HFFc6 (cell line): Measurements from ENCODE around the gene TBL1XR1. TPM values are rescaled to one million over a fixed set of nuclear protein-coding genes. Genes with fewer than 3 reads are reported as not detected.

Experiments
- DNase-seq: peaks from one replicate; pipeline ENCODE4 v3.0.0-alpha.2; 2018
- H3K27ac Mint-ChIP-seq: 2 replicates; pipeline ENCODE4 v1.8.0; 2020; ENCODE audit warnings: mild to moderate bottlenecking, mixed read lengths
- H3K27me3 Mint-ChIP-seq: 2 replicates; pipeline ENCODE4 v1.8.0; 2021; ENCODE audit warnings: mild to moderate bottlenecking, moderate library complexity, mixed read lengths; ENCODE audit not compliant: insufficient read depth
- H3K36me3 Mint-ChIP-seq: 2 replicates; pipeline ENCODE4 v1.8.0; 2021; ENCODE audit warnings: low read depth, mixed read lengths
- H3K4me1 Mint-ChIP-seq: 2 replicates; pipeline ENCODE4 v1.8.0; 2020; ENCODE audit warnings: low read depth, mixed read lengths
- H3K4me3 Mint-ChIP-seq: 2 replicates; pipeline ENCODE4 v1.8.0; 2020; ENCODE audit warnings: mild to moderate bottlenecking, moderate library complexity, mixed read lengths
- H3K9me3 Mint-ChIP-seq: 2 replicates; pipeline ENCODE4 v1.8.0; 2020; ENCODE audit warnings: mild to moderate bottlenecking, mixed read lengths
- total RNA-seq, 6 experiments: library from RNA; stranded (reverse); fragmentation: NEBNext Ultra II Directional; extraction: Animal tissue kit (Norgen Biotek cat#: 25700); gene quantifications; 2 replicates in 1 of 6; 3 replicates in 5 of 6; pipeline ENCODE4 v1.2.3, GENCODE V29; 2021
- TF ChIP-seq, protein P1 (sequence below): fragments of 200-600 bp; sonication (generic); IDR thresholded peaks from 2 replicates; pipeline ENCODE4 v1.5.0; 2021; ENCODE audit warnings: antibody characterized with exemption, mild to moderate bottlenecking

The TBL1XR1 gene
- total RNA-seq, 6 experiments from 2014 or later = 89.5 to 131 (median 114) TPM

DNA sequence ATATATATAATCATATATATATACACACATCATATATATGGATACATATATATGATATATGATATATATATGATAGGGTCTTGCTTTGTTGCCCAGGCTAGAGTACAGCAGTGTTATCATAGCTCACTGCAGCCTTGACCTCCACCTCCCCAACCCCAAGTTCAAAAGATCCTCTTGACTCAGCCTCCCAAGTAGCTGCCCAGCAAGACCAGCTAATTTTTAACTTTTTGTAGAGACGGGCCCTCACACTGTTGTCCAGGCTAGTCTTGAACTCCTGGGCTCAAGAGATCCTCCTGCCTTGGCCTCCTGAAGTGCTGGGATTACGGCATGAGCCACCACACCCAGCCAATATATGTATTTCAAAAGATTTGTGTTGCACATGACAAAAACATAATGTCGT, 83.0 kb downstream of the TBL1XR1 start:
- Mint-ChIP-seq H3K9me3 (no peaks in the 10 kb centered on the region), H3K27ac (no peak overlapping the region), H3K4me1 (peaks cover 49% of the 10 kb centered on the region), H3K36me3 (peaks cover 9% of the 10 kb centered on the region; the same call in 1 of the 2 replicates), H3K4me3 (no peak overlapping the region), H3K27me3 (no peaks in the 10 kb centered on the region)
- no peak for DNase-seq
- TF ChIP-seq, protein P1, sequence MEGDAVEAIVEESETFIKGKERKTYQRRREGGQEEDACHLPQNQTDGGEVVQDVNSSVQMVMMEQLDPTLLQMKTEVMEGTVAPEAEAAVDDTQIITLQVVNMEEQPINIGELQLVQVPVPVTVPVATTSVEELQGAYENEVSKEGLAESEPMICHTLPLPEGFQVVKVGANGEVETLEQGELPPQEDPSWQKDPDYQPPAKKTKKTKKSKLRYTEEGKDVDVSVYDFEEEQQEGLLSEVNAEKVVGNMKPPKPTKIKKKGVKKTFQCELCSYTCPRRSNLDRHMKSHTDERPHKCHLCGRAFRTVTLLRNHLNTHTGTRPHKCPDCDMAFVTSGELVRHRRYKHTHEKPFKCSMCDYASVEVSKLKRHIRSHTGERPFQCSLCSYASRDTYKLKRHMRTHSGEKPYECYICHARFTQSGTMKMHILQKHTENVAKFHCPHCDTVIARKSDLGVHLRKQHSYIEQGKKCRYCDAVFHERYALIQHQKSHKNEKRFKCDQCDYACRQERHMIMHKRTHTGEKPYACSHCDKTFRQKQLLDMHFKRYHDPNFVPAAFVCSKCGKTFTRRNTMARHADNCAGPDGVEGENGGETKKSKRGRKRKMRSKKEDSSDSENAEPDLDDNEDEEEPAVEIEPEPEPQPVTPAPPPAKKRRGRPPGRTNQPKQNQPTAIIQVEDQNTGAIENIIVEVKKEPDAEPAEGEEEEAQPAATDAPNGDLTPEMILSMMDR = no peak

GRCh38 chr3:177111541-177111949, 85.7 kb downstream of the TBL1XR1 start:
- Mint-ChIP-seq H3K4me1 (peaks cover 41% of the 10 kb centered on the region), H3K36me3 (peaks cover 6% of the 10 kb centered on the region; the same call in 1 of the 2 replicates), H3K9me3 (no peaks in the 10 kb centered on the region), H3K27ac (no peak overlapping the region), H3K27me3 (no peaks in the 10 kb centered on the region), H3K4me3 (no peak overlapping the region)
- no peak for DNase-seq
- TF ChIP-seq, protein P1 = no peak

- TF ChIP-seq, protein P1 = no peak
- Mint-ChIP-seq H3K27me3 (no peaks in the 10 kb centered on the region), H3K9me3 (no peaks in the 10 kb centered on the region), H3K36me3 (peaks cover 6% of the 10 kb centered on the region; the same call in 1 of the 2 replicates), H3K27ac (no peak overlapping the region), H3K4me1 (peaks cover 37% of the 10 kb centered on the region), H3K4me3 (no peak overlapping the region)
- no peak for DNase-seq
Observed at GRCh38 chr3:177110895-177111294, 86.4 kb downstream of the TBL1XR1 start.

GRCh38 chr3:177110386-177110785, 86.9 kb downstream of the TBL1XR1 start:
- TF ChIP-seq, protein P1 = no peak
- Mint-ChIP-seq H3K27me3 (no peaks in the 10 kb centered on the region), H3K27ac (no peak overlapping the region), H3K4me3 (no peak overlapping the region), H3K36me3 (peaks cover 3% of the 10 kb centered on the region; the same call in 1 of the 2 replicates), H3K9me3 (no peaks in the 10 kb centered on the region), H3K4me1 (peaks cover 36% of the 10 kb centered on the region)
- DNase-seq = no peak

DNA sequence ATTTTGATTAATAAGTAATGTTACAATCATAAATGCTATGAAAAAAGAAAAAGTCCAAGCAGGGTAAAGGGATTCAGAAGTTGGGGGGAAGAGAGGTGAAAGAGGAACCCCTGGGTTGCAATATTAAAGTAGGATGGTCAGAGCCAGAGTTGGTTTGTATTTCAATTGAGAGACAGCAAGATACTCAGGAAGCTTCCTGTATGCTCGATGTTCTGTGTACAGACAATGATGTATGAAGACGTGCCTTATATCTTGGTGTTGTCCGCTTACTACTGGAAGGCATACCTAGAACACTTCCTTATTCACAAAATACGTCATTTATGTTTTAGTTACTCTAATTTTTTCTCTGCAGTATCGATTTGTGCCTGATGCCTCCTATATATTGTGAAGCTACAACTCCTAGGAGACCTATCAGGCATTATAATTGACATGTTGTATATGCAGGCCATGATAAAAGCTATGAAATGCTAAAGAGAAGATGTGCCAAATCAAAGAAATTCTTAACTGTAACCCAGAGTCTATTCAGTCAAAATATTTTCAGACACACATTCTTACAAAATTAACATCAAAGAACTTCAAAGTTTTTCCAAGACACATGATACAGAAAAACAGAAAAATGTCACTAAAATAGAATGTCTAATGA, 87.5 kb downstream of the TBL1XR1 start:
- H3K4me3 Mint-ChIP-seq = no peak overlapping the region
- peaks cover 33% of the 10 kb centered on the region for H3K4me1 Mint-ChIP-seq
- H3K27me3 Mint-ChIP-seq = no peaks in the 10 kb centered on the region
- DNase-seq = no peak
- TF ChIP-seq, protein P1 = no peak
- no peaks in the 10 kb centered on the region for H3K36me3 Mint-ChIP-seq
- no peaks in the 10 kb centered on the region for H3K9me3 Mint-ChIP-seq
- H3K27ac Mint-ChIP-seq = no peak overlapping the region
